Neuronal stem cell (in vitro differentiated cells): ENCODE data around the gene KCP.

Experiments used
- DNase-seq: peaks from one replicate; pipeline ENCODE4 v3.0.0-alpha.2; 2013; ENCODE audit warnings: low spot score
- H2AFZ ChIP-seq: one replicate; pipeline ENCODE4 v1.6.1; 2013; ENCODE audit warnings: mild to moderate bottlenecking, low read length, inconsistent platforms
- H2AK5ac ChIP-seq: 2 replicates; pipeline ENCODE4 v1.6.1; 2013; ENCODE audit warnings: low read depth, mild to moderate bottlenecking, inconsistent platforms, low read length, moderate library complexity, mixed read lengths
- H2BK120ac ChIP-seq: 2 replicates; pipeline ENCODE4 v1.6.1; 2013; ENCODE audit warnings: low read depth, mild to moderate bottlenecking, inconsistent platforms, low read length, moderate library complexity, mixed read lengths
- H2BK12ac ChIP-seq: one replicate; pipeline ENCODE4 v1.6.1; 2013; ENCODE audit warnings: low read length, inconsistent platforms
- H2BK15ac ChIP-seq: 2 replicates; pipeline ENCODE4 v1.6.1; 2013; ENCODE audit warnings: mild to moderate bottlenecking, low read length, inconsistent platforms, mixed read lengths
- H2BK5ac ChIP-seq: one replicate; pipeline ENCODE4 v1.6.1; 2013; ENCODE audit warnings: inconsistent platforms, mild to moderate bottlenecking, low read length, moderate library complexity
- H3K14ac ChIP-seq: one replicate; pipeline ENCODE4 v1.6.1; 2013; ENCODE audit warnings: low read length, inconsistent platforms
- H3K18ac ChIP-seq: 2 replicates; pipeline ENCODE4 v1.6.1; 2013; ENCODE audit warnings: low read length, inconsistent platforms
- H3K23ac ChIP-seq: 2 replicates; pipeline ENCODE4 v1.6.1; 2013; ENCODE audit warnings: low read depth, mild to moderate bottlenecking, mixed read lengths, low read length, inconsistent platforms; ENCODE audit not compliant: poor library complexity
- H3K27ac ChIP-seq: replicated peaks from 3 replicates; pipeline ENCODE4 v1.5.1; 2013; ENCODE audit warnings: low read length, inconsistent platforms
- H3K27me3 ChIP-seq, 3 experiments: 2 replicates each; pipeline ENCODE4 v1.6.1; 2013; ENCODE audit warnings: low read length in 3 of 3, mild to moderate bottlenecking in 2 of 3, inconsistent platforms in 1 of 3, low read depth in 1 of 3, mixed read lengths in 1 of 3, moderate library complexity in 1 of 3; ENCODE audit not compliant: control insufficient read depth in 3 of 3, insufficient read depth in 3 of 3
- H3K36me3 ChIP-seq, 2 donors: replicated peaks in 1 of 2; 2 replicates each; pipeline ENCODE4 v1.6.1; 2013; ENCODE audit warnings: low read length in 2 of 2; ENCODE audit not compliant: control insufficient read depth in 2 of 2, insufficient read depth in 2 of 2
- H3K4ac ChIP-seq: 2 replicates; pipeline ENCODE4 v1.6.1; 2013; ENCODE audit warnings: inconsistent platforms, mild to moderate bottlenecking, low read length, moderate library complexity
- H3K4me1 ChIP-seq, 2 donors: 1 replicate in 1 of 2; 2 replicates in 1 of 2; pipeline ENCODE4 v1.6.1; 2013; ENCODE audit warnings: low read length in 2 of 2, low read depth in 1 of 2; ENCODE audit not compliant: control insufficient read depth in 2 of 2, insufficient read depth in 1 of 2
- H3K4me2 ChIP-seq: one replicate; pipeline ENCODE4 v1.6.1; 2013; ENCODE audit warnings: mild to moderate bottlenecking, low read length, inconsistent platforms; ENCODE audit not compliant: insufficient read depth, poor library complexity, severe bottlenecking
- H3K4me3 ChIP-seq, 2 donors: 2 replicates each; pipeline ENCODE4 v1.5.1; 2013; ENCODE audit warnings: low read length in 2 of 2, mild to moderate bottlenecking in 2 of 2, inconsistent platforms in 1 of 2, moderate library complexity in 1 of 2
- H3K79me1 ChIP-seq: one replicate; pipeline ENCODE4 v1.6.1; 2013; ENCODE audit warnings: low read depth, mild to moderate bottlenecking, inconsistent platforms, low read length, moderate library complexity
- H3K9ac ChIP-seq: one replicate; pipeline ENCODE4 v1.6.1; 2013; ENCODE audit warnings: mild to moderate bottlenecking, low read depth, low read length, inconsistent platforms; ENCODE audit not compliant: poor library complexity
- H3K9me3 ChIP-seq, 2 donors: replicated peaks in 1 of 2; 2 replicates each; pipeline versions ENCODE3 to v1.6.1; 2013; ENCODE audit warnings: low read length in 2 of 2, mild to moderate bottlenecking in 2 of 2, inconsistent platforms in 1 of 2, low read depth in 1 of 2, mixed read lengths in 1 of 2, moderate library complexity in 1 of 2; ENCODE audit not compliant: control insufficient read depth in 2 of 2, insufficient read depth in 1 of 2
- H4K8ac ChIP-seq: one replicate; pipeline ENCODE4 v1.6.1; 2013; ENCODE audit warnings: low read depth, mild to moderate bottlenecking, inconsistent platforms, low read length, moderate library complexity
- H4K91ac ChIP-seq: one replicate; pipeline ENCODE4 v1.6.1; 2013; ENCODE audit warnings: low read length, low read depth, mild to moderate bottlenecking, inconsistent platforms; ENCODE audit not compliant: poor library complexity
- WGBS, 2 donors: extraction: QIAGEN DNeasy Blood & Tissue Kit; methylation state at CpG; one replicate each; pipeline ENCODE4 v1.1.7; 2013; ENCODE audit warnings: missing lambda C conversion rate in 2 of 2, mixed read lengths in 1 of 2; ENCODE audit not compliant: insufficient read length in 2 of 2, insufficient replicate concordance in 1 of 2; ENCODE audit errors: extremely low coverage in 2 of 2; 5-methylcytosine and 5-hydroxymethylcytosine counted together

Gene KCP

GRCh38 chr7:128947854-128948253 lies 37.3 kb upstream of the KCP start:
- H3K4me3 ChIP-seq: no peak overlapping the region
- H2BK15ac ChIP-seq: no peak overlapping the region
- no peak overlapping the region for H4K8ac ChIP-seq
- H3K9me3 ChIP-seq: peaks cover 0 to 3% of the 10 kb centered on the region in 2 donors
- DNase-seq: no peak
- H2BK12ac ChIP-seq: no peak overlapping the region
- peak overlapping the region; percentile 21 for H3K23ac ChIP-seq
- no peaks in the 10 kb centered on the region for H3K79me1 ChIP-seq
- peak overlapping the region; percentile 50 for H2BK5ac ChIP-seq
- H3K27me3 ChIP-seq: peaks cover 0 to 5% (median 0%) of the 10 kb centered on the region in 3 experiments
- no peak overlapping the region for H3K18ac ChIP-seq
- H3K4me1 ChIP-seq: no peaks in the 10 kb centered on the region
- H4K91ac ChIP-seq: no peak overlapping the region
- no peak overlapping the region for H2BK120ac ChIP-seq
- no peak overlapping the region for H3K27ac ChIP-seq
- H3K14ac ChIP-seq: peak overlapping the region; percentile 90
- peaks cover 6 to 15% of the 10 kb centered on the region in 2 donors for H3K36me3 ChIP-seq
- H2AK5ac ChIP-seq: no peak overlapping the region
- no peak overlapping the region for H3K4ac ChIP-seq
- no peak overlapping the region for H3K4me2 ChIP-seq
- no CpG with 5 or more reads among the region's 9 CpGs for WGBS, 2 donors
- H3K9ac ChIP-seq: no peak overlapping the region
- H2AFZ ChIP-seq: no peak overlapping the region

GRCh38 chr7:128946936-128947830 lies 36.7 kb upstream of the KCP start:
- Histone ChIP-seq H3K14ac (no peak overlapping the region), H3K36me3 (peaks cover 6 to 9% of the 10 kb centered on the region in 2 donors), H3K4me2 (no peak overlapping the region), H3K23ac (no peak overlapping the region), H3K4me3 (no peak overlapping the region), H3K27me3 (peaks cover 0 to 7% (median 0%) of the 10 kb centered on the region in 3 experiments), H3K9ac (peak overlapping the region; percentile 78), H2AK5ac (no peak overlapping the region), H3K18ac (peak overlapping the region; percentile 52), H3K27ac (no peak overlapping the region), H2BK120ac (no peak overlapping the region), H4K8ac (no peak overlapping the region), H3K79me1 (no peaks in the 10 kb centered on the region), H4K91ac (peak overlapping the region; percentile 24), H3K9me3 (peaks cover 0 to 3% of the 10 kb centered on the region in 2 donors), H2BK12ac (no peak overlapping the region), H2BK5ac (peak overlapping the region; percentile 50), H3K4me1 (no peaks in the 10 kb centered on the region), H2AFZ (no peak overlapping the region), H3K4ac (no peak overlapping the region), H2BK15ac (no peak overlapping the region)
- WGBS, 2 donors: no CpG with 5 or more reads among the region's 22 CpGs
- DNase-seq: no peak

GRCh38 chr7:128945668-128946366 lies 35.3 kb upstream of the KCP start:
- no peak overlapping the region for H4K91ac ChIP-seq
- H2BK120ac ChIP-seq: no peak overlapping the region
- H3K4me3 ChIP-seq: peak overlapping the region in 1 of 2 donors; percentile 6
- no peak overlapping the region for H3K9ac ChIP-seq
- peak overlapping the region; percentile 66 for H3K4ac ChIP-seq
- no peak overlapping the region for H2AFZ ChIP-seq
- H3K18ac ChIP-seq: peak overlapping the region; percentile 76
- WGBS, 2 donors: no CpG with 5 or more reads among the region's 21 CpGs
- no peak for DNase-seq
- no peak overlapping the region for H2BK12ac ChIP-seq
- peaks cover 0 to 20% (median 4%) of the 10 kb centered on the region in 3 experiments for H3K27me3 ChIP-seq
- no peaks in the 10 kb centered on the region for H3K79me1 ChIP-seq
- H3K27ac ChIP-seq: no peak overlapping the region
- peak overlapping the region; percentile 75 for H2BK5ac ChIP-seq
- peaks cover 0 to 3% of the 10 kb centered on the region in 2 donors for H3K9me3 ChIP-seq
- peak overlapping the region; percentile 75 for H3K14ac ChIP-seq
- H2AK5ac ChIP-seq: no peak overlapping the region
- H3K23ac ChIP-seq: peak overlapping the region; percentile 73
- no peaks in the 10 kb centered on the region for H3K36me3 ChIP-seq
- no peaks in the 10 kb centered on the region for H3K4me1 ChIP-seq
- peak overlapping the region; percentile 65 for H4K8ac ChIP-seq
- no peak overlapping the region for H3K4me2 ChIP-seq
- H2BK15ac ChIP-seq: no peak overlapping the region
